HG03103 (cell line): ENCODE measurements around the gene SLC2A10.
"Not testable (repeated sequence)": the region's sequence is repeated elsewhere in the genome, so short reads cannot be mapped to it uniquely, and the experiment has no call there.

ENCODE experiments used
- ATAC-seq: cut with Tn5 transposase; IDR thresholded peaks from one replicate; pipeline ENCODE4 v1.9.1; 2021; ENCODE audit warnings: low read depth; ENCODE audit not compliant: unreplicated experiment

SLC2A10 gene

DNA sequence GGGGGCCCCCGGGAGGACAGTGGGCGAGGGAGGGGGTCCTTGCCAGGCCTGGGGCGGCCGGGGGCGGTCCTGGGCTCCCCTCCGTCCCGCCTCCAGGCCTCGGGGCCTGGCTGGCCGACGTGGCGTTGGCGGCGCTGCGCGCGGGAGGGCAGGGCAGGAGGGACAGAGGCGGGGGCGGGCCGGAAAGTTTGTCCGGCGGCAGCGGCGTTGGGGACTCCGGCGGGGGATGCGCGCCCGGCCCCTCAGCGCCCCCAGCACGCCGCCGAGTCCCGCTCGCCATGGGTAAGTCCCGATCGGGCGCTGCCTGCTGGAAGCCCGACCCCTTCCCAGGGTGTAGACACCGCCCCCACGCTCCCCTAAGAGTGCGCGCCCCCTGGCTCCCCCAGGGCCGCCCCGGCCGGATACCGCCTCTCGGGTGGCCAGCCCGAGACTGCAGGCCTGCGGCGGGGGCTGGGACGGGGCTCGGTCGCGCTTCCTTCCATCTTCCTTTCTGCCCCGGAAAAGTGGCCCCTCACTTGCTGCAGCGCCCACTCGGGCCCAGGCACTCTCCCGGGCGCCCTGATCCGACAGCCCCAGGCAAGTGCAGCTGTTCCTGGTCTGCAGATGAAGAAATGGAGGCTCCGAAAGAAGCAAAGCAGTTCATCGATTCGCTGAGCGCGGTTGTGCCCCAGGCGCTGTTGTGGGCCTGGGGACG, at the start of gene SLC2A10:
Gene SLC2A10, plus strand, starts transcription at position 191 of the 694 bp plus-strand sequence. Its CDS starts 88 bp downstream, at position 279.
- ATAC-seq = no peak

DNA sequence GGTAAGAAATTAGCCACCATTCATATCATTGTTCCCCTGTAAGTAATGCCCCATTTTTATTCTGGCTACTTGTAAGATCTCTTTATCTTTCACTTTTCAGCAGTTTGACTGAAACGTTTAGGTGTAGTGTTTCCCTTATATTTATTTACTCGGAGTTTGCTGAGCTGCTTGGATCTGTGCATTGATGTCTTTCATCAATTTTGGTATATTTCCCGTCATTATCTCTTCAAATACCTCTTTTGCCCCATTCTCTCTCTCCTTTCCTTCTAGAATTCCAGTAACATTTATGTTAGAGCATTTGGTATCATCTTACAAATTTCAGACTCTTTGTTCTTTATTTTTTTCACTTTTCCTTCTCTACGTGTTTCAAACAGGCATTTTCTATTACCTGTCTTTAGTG, 49.0 kb upstream of the SLC2A10 start:
- no peak for ATAC-seq

DNA sequence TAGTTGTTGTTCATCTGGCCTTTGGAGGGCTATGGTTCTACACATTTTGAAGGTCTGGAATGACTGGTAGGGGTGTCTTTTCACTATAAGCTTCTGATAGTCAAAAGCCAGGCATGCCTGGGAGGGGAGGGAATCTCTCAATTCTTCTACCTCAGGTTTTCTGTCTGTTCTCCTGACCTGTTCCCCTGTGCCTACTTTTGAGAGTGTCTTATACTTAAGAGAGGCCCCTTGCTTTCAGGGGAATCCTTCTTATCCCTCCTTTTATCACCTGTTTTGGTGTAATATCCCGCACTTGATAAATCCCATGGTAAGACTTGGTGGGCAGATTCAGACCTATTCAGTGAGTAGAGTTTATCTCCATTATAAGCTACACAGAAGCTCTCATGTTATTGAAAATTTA, 47.8 kb upstream of the SLC2A10 start:
- no peak for ATAC-seq

DNA sequence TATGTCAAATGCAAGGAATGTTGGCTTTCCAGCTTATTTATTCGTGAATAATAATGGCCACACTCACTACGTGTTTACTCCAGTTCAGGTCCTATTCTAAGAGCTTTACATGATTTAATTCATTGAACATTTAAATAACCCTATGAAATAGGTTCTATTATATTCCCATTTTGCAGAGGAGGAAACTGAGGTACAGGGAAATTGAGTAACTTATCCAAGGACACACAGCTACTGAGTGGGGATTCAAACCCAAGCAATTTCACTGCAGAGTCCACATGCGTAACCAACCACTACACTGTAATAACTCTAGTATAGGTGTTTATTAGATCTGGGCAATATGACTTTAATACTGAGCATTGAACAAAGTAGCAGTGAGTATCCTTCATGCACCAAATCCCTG, 45.9 kb upstream of the SLC2A10 start:
- no peak for ATAC-seq

DNA sequence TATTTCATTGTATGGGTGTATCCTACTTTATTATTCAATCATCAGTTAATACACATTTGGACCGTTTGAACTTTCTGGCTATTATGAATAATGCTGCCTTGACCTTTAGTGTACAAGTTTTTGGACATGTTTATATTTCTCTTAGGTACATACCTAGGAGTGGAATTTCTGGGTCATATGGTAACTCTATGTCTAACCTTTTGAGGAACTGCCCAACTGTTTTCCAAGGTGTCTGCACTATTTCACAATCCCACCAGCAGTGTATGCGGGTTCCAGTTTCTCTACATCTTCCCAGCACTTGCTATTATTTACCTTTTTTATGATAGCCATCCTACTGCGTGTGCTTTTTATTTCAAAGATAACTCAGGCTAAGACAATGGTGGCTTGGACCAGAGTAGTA, 43.8 kb upstream of the SLC2A10 start:
- ATAC-seq = no peak

DNA sequence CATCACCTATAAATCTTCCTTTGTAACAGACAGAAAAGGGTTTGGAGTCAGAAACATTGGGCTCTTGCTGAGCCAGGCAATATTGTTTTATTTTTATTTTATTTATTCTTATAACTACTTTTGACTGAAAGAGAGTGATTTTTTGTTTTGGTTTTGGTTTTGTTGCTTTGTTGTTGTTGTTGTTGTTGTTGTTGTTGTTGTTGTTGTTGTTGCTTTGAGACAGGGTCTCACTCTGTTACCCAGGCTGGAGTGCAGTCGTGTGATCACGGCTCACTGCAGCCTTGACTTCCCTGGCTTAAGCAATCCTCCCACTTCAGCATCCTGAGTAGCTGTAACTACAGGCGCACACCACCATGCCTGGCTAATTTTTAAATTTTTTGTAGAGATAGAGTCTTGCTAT, 43.1 kb upstream of the SLC2A10 start:
- no peak for ATAC-seq

DNA sequence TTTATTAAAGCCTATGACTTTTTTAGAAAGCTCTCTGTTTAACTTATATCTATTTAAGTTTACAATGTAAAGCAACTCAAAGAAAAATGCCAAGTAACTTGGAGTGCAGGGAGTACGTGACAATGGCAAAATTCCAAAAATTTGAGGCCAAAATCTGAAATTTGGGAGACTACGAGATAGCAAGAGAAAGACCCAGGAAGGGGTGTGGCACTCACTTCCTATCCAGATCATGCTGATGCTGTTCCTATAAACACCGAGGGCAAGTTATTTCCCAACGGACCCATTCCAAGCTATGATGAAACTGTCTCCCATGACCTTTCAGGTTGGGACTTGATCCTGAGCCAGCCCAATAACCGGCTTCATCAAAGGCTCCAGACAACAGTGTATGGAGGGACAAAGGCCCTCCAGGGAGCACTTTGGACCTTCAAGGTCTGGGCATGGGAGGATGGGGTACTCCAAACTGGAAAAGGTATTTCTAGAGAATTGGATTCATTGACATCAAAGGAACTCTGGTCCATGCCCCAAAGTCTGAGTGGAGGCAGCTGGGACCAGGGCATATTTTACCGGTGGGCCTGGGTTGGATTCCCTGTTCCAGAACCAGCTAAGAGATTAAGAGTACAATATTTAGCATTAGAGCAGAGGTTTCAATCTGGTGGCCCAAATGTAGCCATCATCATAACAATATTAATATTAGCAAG, 42.5 kb upstream of the SLC2A10 start:
- ATAC-seq = no peak

DNA sequence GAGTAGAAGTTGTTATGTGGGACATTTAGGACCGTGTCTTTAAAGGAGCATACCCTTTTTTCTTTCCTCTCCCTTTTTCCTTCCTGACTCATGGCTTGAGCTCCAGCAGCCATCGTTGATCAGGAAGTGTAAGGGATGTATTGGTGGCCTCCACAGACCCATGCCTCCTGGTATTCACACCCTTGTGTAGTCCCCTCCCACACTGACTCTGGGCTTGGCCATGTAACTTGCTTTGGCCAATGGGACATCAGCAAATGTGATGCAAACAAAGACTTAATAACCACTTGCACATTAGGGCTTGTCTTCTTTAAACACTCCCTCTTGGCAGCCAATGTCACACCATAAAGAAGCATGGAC, 39.2 kb upstream of the SLC2A10 start:
- ATAC-seq = no peak

DNA sequence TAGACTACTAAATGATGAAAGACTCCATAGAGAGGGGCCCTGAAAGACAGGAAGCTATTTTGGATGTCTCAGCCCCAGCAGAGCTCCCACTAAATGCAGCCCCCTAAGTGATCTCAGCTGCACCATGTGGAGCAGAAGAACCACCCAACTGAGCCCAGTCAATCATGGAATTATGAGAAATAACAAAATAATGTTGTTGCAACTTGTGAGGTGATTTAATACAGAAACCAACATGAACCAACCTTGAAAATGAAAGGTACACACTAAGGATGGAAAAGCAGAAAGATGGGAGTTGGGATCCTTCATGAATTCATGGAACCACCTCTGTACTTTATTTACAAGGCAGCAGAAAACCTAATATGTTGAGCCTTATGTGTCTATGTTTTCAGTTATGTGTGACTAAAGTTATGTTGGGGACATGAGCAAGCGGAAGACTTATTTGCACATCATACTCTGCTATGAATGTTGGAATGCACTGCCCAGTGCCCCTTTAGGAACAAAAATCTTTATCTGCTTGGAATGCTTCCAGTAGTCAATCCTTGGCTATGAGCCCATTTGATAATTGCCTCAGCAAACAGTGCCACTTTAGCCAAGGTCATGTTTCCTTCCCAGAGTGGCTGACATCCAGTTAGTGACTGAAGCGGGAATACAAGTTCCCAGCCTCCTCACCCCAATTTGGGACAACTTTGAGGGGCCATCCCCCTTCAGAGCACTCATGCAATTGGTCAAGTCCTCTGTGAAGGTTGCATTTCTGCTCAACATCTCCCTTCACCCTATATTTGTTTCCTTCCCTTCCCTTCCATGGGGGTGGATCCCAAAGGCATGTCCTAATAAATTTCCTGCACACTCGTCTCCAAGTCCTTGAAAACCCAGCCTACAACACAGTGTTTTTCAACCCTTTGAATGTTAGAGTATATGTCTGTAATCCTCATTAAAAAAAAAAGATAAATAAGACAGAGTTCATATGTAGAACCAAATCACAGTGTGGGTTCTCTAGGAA, 38.6 kb upstream of the SLC2A10 start:
- no peak for ATAC-seq

DNA sequence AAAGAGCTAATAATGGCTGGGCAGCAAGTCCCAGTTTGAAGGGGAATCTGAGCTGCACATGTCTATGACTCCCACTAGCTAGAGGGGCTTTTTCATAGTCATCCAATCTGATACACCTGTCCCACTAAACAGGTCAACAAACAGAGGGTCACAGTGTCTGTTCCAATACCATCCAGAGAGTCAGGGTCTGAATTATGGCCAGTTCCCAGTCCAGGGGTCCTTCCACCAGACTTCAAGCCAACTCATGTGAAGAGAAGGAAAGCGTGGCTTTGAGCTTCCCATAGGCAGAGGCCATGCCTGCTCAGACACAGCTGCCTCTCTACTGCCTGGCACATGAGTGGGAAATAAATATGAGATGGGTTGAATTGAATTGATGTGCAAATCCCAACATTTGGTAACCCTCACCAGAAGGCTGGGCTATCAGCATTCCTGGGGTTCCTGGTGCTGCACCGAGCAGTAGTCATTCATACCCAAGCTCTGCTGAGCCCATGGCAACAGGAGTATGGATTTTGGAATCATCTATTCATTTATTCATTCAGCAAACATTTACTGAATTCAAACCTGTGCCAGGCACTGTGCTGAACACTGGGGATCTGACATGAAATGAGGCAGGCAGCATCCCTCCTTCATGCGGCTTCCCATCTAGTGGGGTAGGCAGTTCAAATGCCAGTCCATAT, 37.4 kb upstream of the SLC2A10 start:
- no peak for ATAC-seq

DNA sequence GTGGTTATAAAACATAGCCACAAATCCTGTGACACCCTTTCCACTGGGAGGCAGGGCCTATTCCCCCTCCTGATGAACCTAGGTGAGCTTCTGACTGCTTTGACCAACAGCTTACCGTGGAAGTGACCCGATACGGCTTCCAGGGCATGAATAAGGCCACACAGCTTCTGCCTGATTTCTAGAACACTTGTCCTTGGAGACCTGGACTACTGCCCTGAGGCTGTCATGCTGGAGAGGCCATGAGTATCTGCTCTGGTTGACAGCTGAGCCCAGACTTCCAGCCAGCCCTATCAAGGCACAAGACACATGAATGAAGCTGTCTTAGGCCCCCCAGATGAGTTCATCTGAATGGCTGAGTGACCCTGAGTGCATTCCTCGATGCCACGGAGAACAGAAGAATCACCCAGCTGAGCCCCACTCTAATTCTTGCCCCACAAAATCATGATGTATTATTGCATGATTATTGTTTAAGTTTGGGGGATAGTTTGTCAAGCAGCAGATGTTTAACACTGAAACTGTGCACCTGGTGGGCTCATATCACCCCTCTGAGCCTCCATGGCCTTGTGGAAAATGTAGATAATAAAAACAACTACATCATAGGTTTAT, 36.8 kb upstream of the SLC2A10 start:
- no peak for ATAC-seq

DNA sequence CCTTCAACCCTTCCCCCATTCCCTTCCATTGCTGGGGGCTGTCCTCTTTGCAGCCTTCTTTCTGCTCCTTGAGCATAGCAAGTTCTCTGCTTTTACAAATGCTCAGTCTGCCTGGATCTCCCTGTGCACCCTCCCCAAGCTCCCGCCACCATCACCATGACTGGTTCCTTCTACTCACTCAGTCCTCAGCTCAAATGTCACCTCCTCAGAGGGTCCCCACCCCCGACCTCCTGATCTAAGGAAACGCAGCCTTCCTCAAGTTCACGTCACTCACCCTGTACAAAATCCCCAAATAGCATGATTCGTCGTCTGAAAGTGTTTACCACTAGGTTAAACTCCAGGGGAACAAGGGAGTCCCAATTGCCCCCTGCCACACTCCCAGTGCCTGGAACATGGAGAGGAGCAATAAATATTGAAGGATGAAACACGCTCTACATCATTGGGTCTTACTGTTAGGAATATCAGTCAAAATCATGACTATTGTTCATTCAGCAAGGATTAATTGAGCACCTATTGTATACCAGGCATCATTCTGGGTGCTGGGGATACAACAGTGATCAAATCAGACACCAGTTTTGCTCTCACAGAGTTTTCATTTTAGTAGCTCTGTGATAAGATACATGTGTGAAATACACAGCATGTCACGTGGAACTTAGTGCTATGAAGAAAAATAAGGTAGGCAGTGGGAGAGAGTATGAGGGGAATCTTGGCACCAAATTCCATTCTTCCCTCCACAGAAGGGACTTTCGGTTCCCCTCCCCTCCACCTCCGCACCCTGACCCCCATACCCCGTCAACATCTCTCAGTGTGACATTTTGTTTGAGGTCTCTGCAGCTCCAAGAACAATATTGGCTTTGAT, 35.8 kb upstream of the SLC2A10 start:
- ATAC-seq = no peak

DNA sequence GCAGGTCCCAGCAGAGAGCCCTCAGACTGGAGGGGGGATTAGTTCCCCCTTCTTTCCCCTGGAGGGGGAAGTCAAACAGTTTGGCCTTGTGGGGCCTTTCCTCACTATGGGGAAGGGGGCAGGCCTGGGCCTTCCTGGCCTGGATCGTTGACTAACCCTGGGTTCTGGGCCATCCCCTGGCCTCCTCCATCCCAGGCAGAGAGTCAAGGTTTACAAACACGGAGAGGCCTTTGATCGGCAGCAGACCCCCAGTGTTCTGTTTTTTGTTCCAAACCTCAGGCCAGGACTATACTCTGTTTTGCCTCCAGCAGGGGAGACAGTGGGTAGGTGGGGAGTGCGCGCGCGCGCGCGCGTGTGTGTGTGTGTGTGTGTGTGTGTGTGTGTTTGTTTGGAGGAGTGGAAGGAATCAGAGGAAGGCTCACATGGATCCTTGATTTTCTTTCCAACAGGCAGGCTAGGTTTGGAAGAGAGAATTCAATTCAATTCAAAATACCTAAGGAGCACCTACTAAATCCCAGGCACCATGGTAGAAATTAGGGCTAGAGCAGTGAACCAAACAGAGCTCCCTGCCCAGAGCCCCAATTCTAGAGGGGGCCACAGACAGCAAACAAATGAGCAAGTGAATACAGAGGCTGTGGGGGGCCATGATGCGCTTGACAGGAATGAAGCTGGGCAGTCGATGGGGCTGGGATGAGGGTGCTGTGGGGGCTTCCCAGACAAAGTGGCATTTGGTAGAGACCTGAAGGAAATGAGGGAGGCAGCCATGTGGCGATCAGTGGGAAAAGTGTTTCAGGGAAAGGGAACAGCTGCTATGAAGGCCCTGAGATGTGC, 35.0 kb upstream of the SLC2A10 start:
- no peak for ATAC-seq

DNA sequence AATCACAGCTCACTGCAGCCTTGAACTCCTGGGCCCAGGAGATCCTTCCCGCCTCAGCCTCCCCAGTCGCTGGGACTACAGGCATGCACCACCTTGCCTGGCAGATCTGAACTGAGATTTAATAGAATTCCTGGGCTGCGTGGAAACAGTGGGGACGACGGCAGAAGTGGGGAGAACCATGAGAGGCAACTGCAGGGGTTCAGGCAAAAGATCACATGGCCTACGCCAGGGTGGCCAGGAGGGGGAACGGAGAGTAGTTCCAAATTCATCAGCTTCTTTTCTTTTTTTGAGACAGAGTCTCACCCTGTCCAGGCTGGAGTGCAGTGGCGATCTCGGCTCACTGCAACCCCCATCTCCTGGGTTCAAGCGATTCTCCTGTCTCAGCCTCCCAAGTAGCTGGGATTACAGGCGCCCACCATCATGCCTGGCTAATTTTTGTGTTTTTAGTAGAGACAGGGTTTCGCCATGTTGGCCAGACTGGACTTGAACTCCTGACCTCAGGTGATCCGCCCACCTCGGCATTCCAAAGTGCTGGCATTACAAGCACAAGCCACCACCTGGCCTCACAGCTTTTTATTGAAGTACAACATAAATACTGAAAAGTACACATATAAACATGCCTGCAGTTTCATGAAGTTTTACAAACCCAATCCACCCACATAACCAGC, 32.7 kb upstream of the SLC2A10 start:
- not testable (repeated sequence) for ATAC-seq

DNA sequence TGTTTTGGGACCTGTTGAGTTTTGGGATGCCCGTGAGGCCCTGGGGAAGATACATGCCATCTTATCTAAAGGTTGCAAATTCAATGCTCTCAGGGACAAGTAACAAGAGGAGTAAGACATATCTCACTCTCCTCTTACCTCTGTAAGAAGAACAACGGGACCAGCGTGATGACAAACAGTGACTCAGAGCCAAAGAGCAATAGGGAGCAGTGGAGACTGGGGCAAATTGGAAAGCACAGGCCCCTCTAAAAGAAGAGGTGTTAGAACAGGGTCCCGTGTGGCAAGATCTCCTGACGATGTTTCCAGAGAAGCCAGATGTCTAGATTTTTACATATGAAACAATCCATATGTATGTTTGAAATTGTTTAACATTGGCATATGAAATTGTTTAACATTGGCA, 31.8 kb upstream of the SLC2A10 start:
- no peak for ATAC-seq

DNA sequence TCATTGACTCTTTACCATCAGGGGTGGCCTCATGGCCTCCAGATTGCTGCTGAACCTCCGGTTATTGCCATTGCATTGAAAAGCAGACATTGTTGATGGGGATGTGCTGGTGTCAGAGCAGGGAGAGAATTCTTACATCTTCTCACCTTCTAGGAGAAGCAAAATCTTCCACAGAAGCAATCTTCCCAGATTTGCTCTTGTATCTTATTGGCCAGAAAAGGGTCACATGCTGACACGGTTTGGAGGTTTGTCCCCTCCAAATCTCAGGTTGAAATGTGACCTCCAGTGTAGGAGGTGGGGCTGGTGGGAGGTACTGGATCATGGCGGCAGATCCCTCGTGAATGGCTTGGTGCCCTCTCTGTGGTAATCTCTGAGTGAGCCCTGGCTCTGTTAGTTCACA, 30.9 kb upstream of the SLC2A10 start:
- ATAC-seq = no peak

DNA sequence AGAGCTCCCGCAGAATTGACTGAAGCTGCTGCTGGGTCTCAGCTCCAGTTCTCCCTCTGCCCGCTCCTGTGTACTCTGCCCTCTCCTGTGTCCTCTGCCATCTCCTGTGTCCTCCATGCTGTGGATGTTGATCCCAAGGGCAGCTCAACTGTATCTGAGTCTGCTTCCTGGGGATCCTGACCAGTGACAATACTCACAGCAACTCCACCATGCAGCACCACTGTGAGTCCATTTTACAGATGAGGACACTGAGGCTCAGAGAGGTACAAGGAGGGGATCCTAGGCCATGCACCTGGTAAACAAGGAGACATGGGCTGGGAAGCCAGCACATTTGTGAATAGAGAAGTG, 28.8 kb upstream of the SLC2A10 start:
- no peak for ATAC-seq
